ENCODE results near the gene CADM2.

The CADM2 gene

GRCh38 chr3:85950435-85950834 lies 991.6 kb downstream of the CADM2 start:
- no peak for TF ChIP-seq CTCF (IDR thresholded peaks at IDR 0.05)

- TF ChIP-seq CTCF (IDR thresholded peaks at IDR 0.05): no peak
Observed at GRCh38 chr3:85960793-85961192, 1002.0 kb downstream of the CADM2 start.

GRCh38 chr3:85977615-85978338 lies 1019.0 kb downstream of the CADM2 start:
- no peak for TF ChIP-seq CTCF (IDR thresholded peaks at IDR 0.05)

GRCh38 chr3:85979034-85979433 lies 1020.2 kb downstream of the CADM2 start:
- no peak for TF ChIP-seq CTCF (IDR thresholded peaks at IDR 0.05)

GRCh38 chr3:86029590-86029989 lies 1070.8 kb downstream of the CADM2 start:
- TF ChIP-seq CTCF (IDR thresholded peaks at IDR 0.05): no peak

GRCh38 chr3:86037916-86038315 lies 1079.1 kb downstream of the CADM2 start:
- TF ChIP-seq CTCF (IDR thresholded peaks at IDR 0.05): no peak

- no peak for TF ChIP-seq CTCF (IDR thresholded peaks at IDR 0.05)
Observed at GRCh38 chr3:86046436-86047136, 1087.8 kb downstream of the CADM2 start.

Data from LNCAP (cell line).